ENCODE data around the gene SYNJ2BP. TPM values are rescaled to one million over a fixed set of nuclear protein-coding genes. Genes with fewer than 3 reads are reported as not detected.

The SYNJ2BP gene
- total RNA-seq, 1 experiment from 2014 or later: 27.9 TPM

DNA sequence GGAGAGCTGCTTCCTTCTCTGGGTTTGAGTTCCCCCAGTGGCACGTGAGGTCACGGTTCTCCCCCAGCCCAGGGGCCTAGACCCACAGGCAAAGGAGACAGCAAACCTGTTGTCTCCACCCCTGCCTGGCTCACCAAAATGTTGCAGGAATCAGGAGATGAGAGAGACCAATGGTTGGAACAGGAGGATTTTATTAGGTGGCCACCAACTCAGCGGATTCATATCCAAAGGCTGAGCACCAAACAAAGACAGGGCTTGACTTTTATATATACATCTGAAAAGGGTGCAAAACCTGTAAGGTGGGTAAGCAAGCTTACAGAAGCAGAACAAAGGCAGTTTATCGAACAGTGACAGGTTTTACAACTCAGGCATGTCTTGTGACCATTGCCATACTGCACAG, 25.9 kb upstream of the SYNJ2BP start:
- ChIA-PET CTCF (no interaction called here), POLR2A (no interaction called here)
- 0 out of 2 replicates have a peak, but pooled peaks cover 3% of the 10 kb centered on the region for H3K4me1 Mint-ChIP-seq
- no peak overlapping the region for H3K4me3 Mint-ChIP-seq
- no peak overlapping the region for H3K27ac Mint-ChIP-seq
- ATAC-seq: no peak
- TF ChIP-seq, protein P1, sequence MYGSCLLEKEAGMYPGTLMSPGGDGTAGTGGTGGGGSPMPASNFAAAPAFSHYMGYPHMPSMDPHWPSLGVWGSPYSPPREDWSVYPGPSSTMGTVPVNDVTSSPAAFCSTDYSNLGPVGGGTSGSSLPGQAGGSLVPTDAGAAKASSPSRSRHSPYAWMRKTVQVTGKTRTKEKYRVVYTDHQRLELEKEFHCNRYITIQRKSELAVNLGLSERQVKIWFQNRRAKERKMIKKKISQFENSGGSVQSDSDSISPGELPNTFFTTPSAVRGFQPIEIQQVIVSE (CRISPR knock-in tag; IDR thresholded peaks at IDR 0.05; ENCODE audit: borderline replicate concordance): no peak
- TF ChIP-seq EMX1 (CRISPR knock-in tag; IDR thresholded peaks at IDR 0.05): no peak
- no peak for TF ChIP-seq FOXJ3 (CRISPR knock-in tag; IDR thresholded peaks at IDR 0.05; ENCODE audit: borderline replicate concordance)
- TF ChIP-seq ZNF121 (CRISPR knock-in tag; IDR thresholded peaks at IDR 0.05): no peak
- TF ChIP-seq, protein P2, sequence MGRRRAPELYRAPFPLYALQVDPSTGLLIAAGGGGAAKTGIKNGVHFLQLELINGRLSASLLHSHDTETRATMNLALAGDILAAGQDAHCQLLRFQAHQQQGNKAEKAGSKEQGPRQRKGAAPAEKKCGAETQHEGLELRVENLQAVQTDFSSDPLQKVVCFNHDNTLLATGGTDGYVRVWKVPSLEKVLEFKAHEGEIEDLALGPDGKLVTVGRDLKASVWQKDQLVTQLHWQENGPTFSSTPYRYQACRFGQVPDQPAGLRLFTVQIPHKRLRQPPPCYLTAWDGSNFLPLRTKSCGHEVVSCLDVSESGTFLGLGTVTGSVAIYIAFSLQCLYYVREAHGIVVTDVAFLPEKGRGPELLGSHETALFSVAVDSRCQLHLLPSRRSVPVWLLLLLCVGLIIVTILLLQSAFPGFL (CRISPR knock-in tag; IDR thresholded peaks at IDR 0.05; ENCODE audit: borderline replicate concordance): no peak
- TF ChIP-seq GRHL2 (CRISPR knock-in tag; IDR thresholded peaks at IDR 0.05; ENCODE audit: insufficient replicate concordance, severe bottlenecking): no peak
- no peak for TF ChIP-seq ZNF232 (CRISPR knock-in tag; IDR thresholded peaks at IDR 0.05)
- TF ChIP-seq SP1 (CRISPR knock-in tag; conservative IDR thresholded peaks at IDR 0.05): no peak
- TF ChIP-seq, protein P3, sequence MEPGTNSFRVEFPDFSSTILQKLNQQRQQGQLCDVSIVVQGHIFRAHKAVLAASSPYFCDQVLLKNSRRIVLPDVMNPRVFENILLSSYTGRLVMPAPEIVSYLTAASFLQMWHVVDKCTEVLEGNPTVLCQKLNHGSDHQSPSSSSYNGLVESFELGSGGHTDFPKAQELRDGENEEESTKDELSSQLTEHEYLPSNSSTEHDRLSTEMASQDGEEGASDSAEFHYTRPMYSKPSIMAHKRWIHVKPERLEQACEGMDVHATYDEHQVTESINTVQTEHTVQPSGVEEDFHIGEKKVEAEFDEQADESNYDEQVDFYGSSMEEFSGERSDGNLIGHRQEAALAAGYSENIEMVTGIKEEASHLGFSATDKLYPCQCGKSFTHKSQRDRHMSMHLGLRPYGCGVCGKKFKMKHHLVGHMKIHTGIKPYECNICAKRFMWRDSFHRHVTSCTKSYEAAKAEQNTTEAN (CRISPR knock-in tag; IDR thresholded peaks at IDR 0.05): no peak
- no peak for TF ChIP-seq SMAD3 (CRISPR knock-in tag; IDR thresholded peaks at IDR 0.05; ENCODE audit: borderline replicate concordance)
- TF ChIP-seq, protein P4, sequence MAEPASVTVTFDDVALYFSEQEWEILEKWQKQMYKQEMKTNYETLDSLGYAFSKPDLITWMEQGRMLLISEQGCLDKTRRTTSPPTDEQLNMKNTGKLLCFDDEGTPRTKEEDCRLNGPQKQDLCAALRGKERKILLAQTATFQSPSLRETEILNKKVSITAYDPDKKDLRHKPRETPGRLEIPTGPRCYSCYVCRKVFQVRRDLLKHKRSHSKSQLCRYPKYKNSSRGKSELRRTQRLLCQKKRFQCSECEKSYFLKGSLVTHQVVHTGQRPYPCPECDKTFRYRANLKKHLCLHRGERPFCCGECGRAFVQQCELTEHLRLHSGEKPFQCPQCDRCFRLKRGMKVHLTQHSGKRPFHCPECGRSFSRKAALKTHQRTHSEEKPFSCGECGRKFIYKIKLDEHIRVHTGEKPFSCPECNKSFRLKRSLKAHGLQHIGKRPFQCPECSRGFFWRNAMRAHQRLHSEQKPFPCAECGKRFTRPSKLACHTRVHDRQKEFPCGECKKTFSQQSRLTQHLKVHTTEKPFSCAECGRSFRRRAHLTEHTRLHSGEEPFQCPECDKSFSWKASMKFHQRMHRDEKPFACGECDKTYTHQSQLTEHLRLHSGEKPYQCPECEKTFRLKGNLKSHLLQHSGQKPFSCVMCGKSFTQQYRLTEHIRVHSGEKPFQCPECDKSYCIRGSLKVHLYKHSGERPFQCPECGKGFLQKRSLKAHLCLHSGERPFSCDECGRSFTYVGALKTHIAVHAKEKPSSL (CRISPR knock-in tag; conservative IDR thresholded peaks at IDR 0.05): no peak
- TF ChIP-seq, protein P5, sequence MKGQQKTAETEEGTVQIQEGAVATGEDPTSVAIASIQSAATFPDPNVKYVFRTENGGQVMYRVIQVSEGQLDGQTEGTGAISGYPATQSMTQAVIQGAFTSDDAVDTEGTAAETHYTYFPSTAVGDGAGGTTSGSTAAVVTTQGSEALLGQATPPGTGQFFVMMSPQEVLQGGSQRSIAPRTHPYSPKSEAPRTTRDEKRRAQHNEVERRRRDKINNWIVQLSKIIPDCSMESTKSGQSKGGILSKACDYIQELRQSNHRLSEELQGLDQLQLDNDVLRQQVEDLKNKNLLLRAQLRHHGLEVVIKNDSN (CRISPR knock-in tag; IDR thresholded peaks at IDR 0.05): no peak
- TF ChIP-seq CBFB (CRISPR knock-in tag; IDR thresholded peaks at IDR 0.05; ENCODE audit: low read depth): no peak
- TF ChIP-seq, protein P6, sequence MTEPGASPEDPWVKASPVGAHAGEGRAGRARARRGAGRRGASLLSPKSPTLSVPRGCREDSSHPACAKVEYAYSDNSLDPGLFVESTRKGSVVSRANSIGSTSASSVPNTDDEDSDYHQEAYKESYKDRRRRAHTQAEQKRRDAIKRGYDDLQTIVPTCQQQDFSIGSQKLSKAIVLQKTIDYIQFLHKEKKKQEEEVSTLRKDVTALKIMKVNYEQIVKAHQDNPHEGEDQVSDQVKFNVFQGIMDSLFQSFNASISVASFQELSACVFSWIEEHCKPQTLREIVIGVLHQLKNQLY (CRISPR knock-in tag; IDR thresholded peaks at IDR 0.05): no peak
- TF ChIP-seq, protein P7, sequence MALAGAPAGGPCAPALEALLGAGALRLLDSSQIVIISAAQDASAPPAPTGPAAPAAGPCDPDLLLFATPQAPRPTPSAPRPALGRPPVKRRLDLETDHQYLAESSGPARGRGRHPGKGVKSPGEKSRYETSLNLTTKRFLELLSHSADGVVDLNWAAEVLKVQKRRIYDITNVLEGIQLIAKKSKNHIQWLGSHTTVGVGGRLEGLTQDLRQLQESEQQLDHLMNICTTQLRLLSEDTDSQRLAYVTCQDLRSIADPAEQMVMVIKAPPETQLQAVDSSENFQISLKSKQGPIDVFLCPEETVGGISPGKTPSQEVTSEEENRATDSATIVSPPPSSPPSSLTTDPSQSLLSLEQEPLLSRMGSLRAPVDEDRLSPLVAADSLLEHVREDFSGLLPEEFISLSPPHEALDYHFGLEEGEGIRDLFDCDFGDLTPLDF (CRISPR knock-in tag; IDR thresholded peaks at IDR 0.05): no peak
- peaks cover 92% of the 10 kb centered on the region for H3K9me3 Mint-ChIP-seq
- peaks cover 70% of the 10 kb centered on the region for H3K36me3 Mint-ChIP-seq
- peaks cover 7% of the 10 kb centered on the region for H3K27me3 Mint-ChIP-seq (ENCODE audit: low read depth)
- no peak for DNase-seq (ENCODE audit: low spot score)

DNA sequence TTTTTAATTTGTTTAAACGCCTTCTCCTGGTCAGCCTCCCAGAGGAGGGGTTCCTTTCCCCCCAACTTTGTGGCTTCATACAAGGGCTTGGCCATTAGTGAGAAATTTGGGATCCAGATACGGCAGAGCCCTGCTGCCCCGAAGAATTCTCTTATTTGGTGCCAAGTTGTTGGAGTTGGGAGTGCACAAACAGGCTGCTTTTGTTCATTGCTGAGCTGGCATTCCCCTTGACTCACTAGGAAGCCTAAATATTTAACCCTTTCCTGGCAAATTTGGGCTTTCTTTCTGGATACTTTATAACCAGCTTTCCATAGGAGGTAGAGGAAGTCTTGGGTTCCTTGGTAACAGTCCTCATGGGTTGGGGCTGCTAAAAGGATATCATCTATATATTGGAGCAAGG, 24.8 kb upstream of the SYNJ2BP start:
- DNase-seq (ENCODE audit: low spot score) (no peak), ATAC-seq (no peak)
- Mint-ChIP-seq H3K27ac (no peak overlapping the region), H3K4me3 (no peak overlapping the region), H3K36me3 (peaks cover 67% of the 10 kb centered on the region), H3K4me1 (0 out of 2 replicates have a peak, but pooled peaks cover 3% of the 10 kb centered on the region), H3K27me3 (ENCODE audit: low read depth) (peaks cover 7% of the 10 kb centered on the region), H3K9me3 (peaks cover 92% of the 10 kb centered on the region)
- CTCF ChIA-PET: no interaction called here
- POLR2A ChIA-PET: no interaction called here
- TF ChIP-seq CREB1 (CRISPR knock-in tag; IDR thresholded peaks at IDR 0.05) (no peak), FOXJ3 (CRISPR knock-in tag; IDR thresholded peaks at IDR 0.05; ENCODE audit: borderline replicate concordance) (no peak), TP53 (CRISPR knock-in tag; IDR thresholded peaks at IDR 0.05) (no peak), MYBL2 (CRISPR knock-in tag; IDR thresholded peaks at IDR 0.05) (no peak), IRF2 (CRISPR knock-in tag; IDR thresholded peaks at IDR 0.05; ENCODE audit: borderline replicate concordance, low read depth) (no peak), JUN (CRISPR knock-in tag; IDR thresholded peaks at IDR 0.05) (no peak), ELF4 (CRISPR knock-in tag; IDR thresholded peaks at IDR 0.05; ENCODE audit: low read depth) (no peak)
- TF ChIP-seq, protein P8, sequence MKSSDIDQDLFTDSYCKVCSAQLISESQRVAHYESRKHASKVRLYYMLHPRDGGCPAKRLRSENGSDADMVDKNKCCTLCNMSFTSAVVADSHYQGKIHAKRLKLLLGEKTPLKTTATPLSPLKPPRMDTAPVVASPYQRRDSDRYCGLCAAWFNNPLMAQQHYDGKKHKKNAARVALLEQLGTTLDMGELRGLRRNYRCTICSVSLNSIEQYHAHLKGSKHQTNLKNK (CRISPR knock-in tag; IDR thresholded peaks at IDR 0.05): no peak
- TF ChIP-seq, protein P9, sequence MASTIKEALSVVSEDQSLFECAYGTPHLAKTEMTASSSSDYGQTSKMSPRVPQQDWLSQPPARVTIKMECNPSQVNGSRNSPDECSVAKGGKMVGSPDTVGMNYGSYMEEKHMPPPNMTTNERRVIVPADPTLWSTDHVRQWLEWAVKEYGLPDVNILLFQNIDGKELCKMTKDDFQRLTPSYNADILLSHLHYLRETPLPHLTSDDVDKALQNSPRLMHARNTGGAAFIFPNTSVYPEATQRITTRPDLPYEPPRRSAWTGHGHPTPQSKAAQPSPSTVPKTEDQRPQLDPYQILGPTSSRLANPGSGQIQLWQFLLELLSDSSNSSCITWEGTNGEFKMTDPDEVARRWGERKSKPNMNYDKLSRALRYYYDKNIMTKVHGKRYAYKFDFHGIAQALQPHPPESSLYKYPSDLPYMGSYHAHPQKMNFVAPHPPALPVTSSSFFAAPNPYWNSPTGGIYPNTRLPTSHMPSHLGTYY (CRISPR knock-in tag; IDR thresholded peaks at IDR 0.05): no peak
- TF ChIP-seq, protein P10, sequence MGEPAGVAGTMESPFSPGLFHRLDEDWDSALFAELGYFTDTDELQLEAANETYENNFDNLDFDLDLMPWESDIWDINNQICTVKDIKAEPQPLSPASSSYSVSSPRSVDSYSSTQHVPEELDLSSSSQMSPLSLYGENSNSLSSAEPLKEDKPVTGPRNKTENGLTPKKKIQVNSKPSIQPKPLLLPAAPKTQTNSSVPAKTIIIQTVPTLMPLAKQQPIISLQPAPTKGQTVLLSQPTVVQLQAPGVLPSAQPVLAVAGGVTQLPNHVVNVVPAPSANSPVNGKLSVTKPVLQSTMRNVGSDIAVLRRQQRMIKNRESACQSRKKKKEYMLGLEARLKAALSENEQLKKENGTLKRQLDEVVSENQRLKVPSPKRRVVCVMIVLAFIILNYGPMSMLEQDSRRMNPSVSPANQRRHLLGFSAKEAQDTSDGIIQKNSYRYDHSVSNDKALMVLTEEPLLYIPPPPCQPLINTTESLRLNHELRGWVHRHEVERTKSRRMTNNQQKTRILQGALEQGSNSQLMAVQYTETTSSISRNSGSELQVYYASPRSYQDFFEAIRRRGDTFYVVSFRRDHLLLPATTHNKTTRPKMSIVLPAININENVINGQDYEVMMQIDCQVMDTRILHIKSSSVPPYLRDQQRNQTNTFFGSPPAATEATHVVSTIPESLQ (CRISPR knock-in tag; IDR thresholded peaks at IDR 0.05): no peak
